Measurements from ENCODE around the gene AJAP1.

GRCh38 chr1:4760088-4760487 is 105.7 kb downstream of the AJAP1 start:
- TF ChIP-seq ZNF792 (tag by site-specific recombination; IDR thresholded peaks at IDR 0.05) (no peak), CTCF (tag by site-specific recombination; IDR thresholded peaks at IDR 0.05) (no peak), ZNF274 (IDR thresholded peaks at IDR 0.05; ENCODE audit: low read length) (no peak), ZNF274 (tag by site-specific recombination; IDR thresholded peaks at IDR 0.05; ENCODE audit: borderline replicate concordance) (no peak), ZBTB44 (tag by site-specific recombination; IDR thresholded peaks at IDR 0.05) (no peak)
